ENCODE data around the gene DCC. TPM values are rescaled to one million over a fixed set of nuclear protein-coding genes. Genes with fewer than 3 reads are reported as not detected.

DCC gene
- total and polyA plus RNA-seq, 2 of the 8 experiments (the other 6 are each of a cell fraction or from before 2014, with no cell fraction given): 0.14 to 1.4 TPM

- no peak overlapping the region for H2BK12ac ChIP-seq (ENCODE audit: low read depth, low read length)
- ChIA-PET CTCF (ENCODE audit: partially characterized antibody) (no interaction called here), POLR2A (ENCODE audit: partially characterized antibody) (no interaction called here)
- WGBS, 2 experiments (ENCODE audit: extremely low coverage in 1 of 2, insufficient coverage in 1 of 2, insufficient read length in 1 of 2, insufficient replicate concordance in 2 of 2, low coverage in 1 of 2, low lambda C conversion rate in 2 of 2, missing lambda C conversion rate in 1 of 2): 85% methylated on average over 3 of the region's 3 CpGs; no CpG with 5 or more reads in 1 of the 2 experiments
- H2AK5ac ChIP-seq (ENCODE audit: low read depth, low read length): no peak overlapping the region
- no peak overlapping the region for H3K18ac ChIP-seq (ENCODE audit: extremely low read depth, low read length)
- H3K56ac ChIP-seq (replicated peaks; ENCODE audit: insufficient read length, low read depth, low read length): no peak overlapping the region
- H3K23me2 ChIP-seq (ENCODE audit: low read depth, low read length): no peaks in the 10 kb centered on the region
- no peaks in the 10 kb centered on the region for H3K36me3 ChIP-seq (ENCODE audit: control insufficient read depth in 2 of 4, insufficient read depth in 4 of 4, low read length in 3 of 4)
- no peak overlapping the region; the same call in 1 of the 2 replicates for H2AFZ ChIP-seq (ENCODE audit: low read length)
- H3K9ac ChIP-seq (replicated peaks in 1 of 4; ENCODE audit: extremely low read depth in 1 of 4, low read depth in 3 of 4, low read length in 3 of 4): no peak overlapping the region
- no peaks in the 10 kb centered on the region for H3K27me3 ChIP-seq (replicated peaks in 1 of 4; ENCODE audit: control insufficient read depth in 3 of 4, extremely low read depth in 1 of 4, insufficient read depth in 3 of 4, low read length in 3 of 4)
- no peak overlapping the region for H3K27ac ChIP-seq (ENCODE audit: low read depth, low read length)
- H3K4me3 ChIP-seq (ENCODE audit: extremely low read depth in 1 of 4, insufficient read depth in 2 of 4, low read depth in 3 of 4, low read length in 4 of 4): no peak overlapping the region
- no peak overlapping the region for H2BK20ac ChIP-seq (ENCODE audit: low read length)
- H4K5ac ChIP-seq (ENCODE audit: insufficient read length, low read depth, low read length): no peak overlapping the region
- FAIRE-seq: no peak
- H4K91ac ChIP-seq (replicated peaks; ENCODE audit: insufficient read length, low read length): no peak overlapping the region
- H3K79me1 ChIP-seq (ENCODE audit: low read depth, low read length): no peaks in the 10 kb centered on the region
- no peak for TF ChIP-seq SIRT6 (IDR thresholded peaks at IDR 0.05; ENCODE audit: low read length)
- TF ChIP-seq RFX5 (IDR thresholded peaks at IDR 0.05; ENCODE audit: borderline replicate concordance, low read depth, low read length): no peak
- TF ChIP-seq RXRA (IDR thresholded peaks at IDR 0.05; ENCODE audit: insufficient read depth, low read depth, low read length): no peak
- TF ChIP-seq KDM4A (IDR thresholded peaks at IDR 0.05; ENCODE audit: low read depth, low read length, severe bottlenecking): no peak
- no peak for TF ChIP-seq SP4 (IDR thresholded peaks at IDR 0.05; ENCODE audit: low read length)
- no peak for TF ChIP-seq SP1 (IDR thresholded peaks at IDR 0.05; ENCODE audit: low read depth, low read length)
- TF ChIP-seq RBBP5 (IDR thresholded peaks at IDR 0.05; ENCODE audit: borderline replicate concordance, low read depth, low read length): no peak
- no peak for TF ChIP-seq PHF8 (conservative IDR thresholded peaks at IDR 0.05; ENCODE audit: low read depth, low read length)
- TF ChIP-seq CEBPB (IDR thresholded peaks at IDR 0.05; ENCODE audit: low read depth, low read length): no peak
- TF ChIP-seq EZH2 (IDR thresholded peaks at IDR 0.05; ENCODE audit: low read depth, low read length, severe bottlenecking): no peak
- no peak for TF ChIP-seq SIN3A (conservative IDR thresholded peaks at IDR 0.05 in 1 of 2, IDR thresholded peaks at IDR 0.05 in 1 of 2; ENCODE audit: low read depth in 1 of 2, low read length in 2 of 2)
- TF ChIP-seq JUND (IDR thresholded peaks at IDR 0.05; ENCODE audit: low read length): no peak
- no peak for TF ChIP-seq TEAD4 (IDR thresholded peaks at IDR 0.05; ENCODE audit: low read depth, low read length)
- no peak for TF ChIP-seq ATF3 (IDR thresholded peaks at IDR 0.05; ENCODE audit: insufficient read depth, low read depth, low read length)
- no peak overlapping the region for H2BK5ac ChIP-seq (ENCODE audit: low read depth, low read length)
- no peak overlapping the region for H2BK15ac ChIP-seq (ENCODE audit: low read length)
- no peak overlapping the region for H4K8ac ChIP-seq (ENCODE audit: extremely low read depth, insufficient read depth, low read length)
- no peaks in the 10 kb centered on the region for H3K9me3 ChIP-seq (ENCODE audit: insufficient read depth in 2 of 2, low read depth in 1 of 2, low read length in 1 of 2)
- H3K4ac ChIP-seq (replicated peaks; ENCODE audit: insufficient read length, low read depth, low read length): no peak overlapping the region
- H2BK120ac ChIP-seq (replicated peaks; ENCODE audit: low read depth, low read length): no peak overlapping the region
- no peak for DNase-seq (ENCODE audit: low read depth in 1 of 2, low spot score in 2 of 2)
- no peak overlapping the region for H3K4me2 ChIP-seq (ENCODE audit: insufficient read depth in 1 of 2, low read depth in 2 of 2, low read length in 2 of 2)
- no peak overlapping the region for H3K14ac ChIP-seq (ENCODE audit: insufficient read length)
- H3K4me1 ChIP-seq (replicated peaks in 1 of 4; ENCODE audit: control insufficient read depth in 3 of 4, insufficient read depth in 4 of 4, low read length in 3 of 4): no peaks in the 10 kb centered on the region
- no peaks in the 10 kb centered on the region for H3K79me2 ChIP-seq (ENCODE audit: control insufficient read depth in 1 of 2, insufficient read depth in 2 of 2, low read length in 2 of 2)
- no peak overlapping the region for H3K23ac ChIP-seq (ENCODE audit: insufficient read length)
- H4K20me1 ChIP-seq (replicated peaks in 1 of 2; ENCODE audit: control insufficient read depth in 1 of 2, insufficient read depth in 2 of 2, low read length in 2 of 2): no peaks in the 10 kb centered on the region
These were observed 47.2 kb downstream of the DCC start for GRCh38 chr18:52387175-52387574.

Measured in H1 (cell line).